NOMO-1 treated with DMSO at 0.1 percent for 48 hours (cell line): Measurements from ENCODE around the gene PARPBP.
"Not testable (repeated sequence)": the region's sequence is repeated elsewhere in the genome, so short reads cannot be mapped to it uniquely, and the experiment has no call there.

Source experiments
- DNase-seq: peaks from one replicate; lab custom pipeline; 2025; ENCODE audit not compliant: unreplicated experiment; lab: John Stamatoyannopoulos, UW

PARPBP gene

GRCh38 chr12:102240859-102241258 is 120.9 kb downstream of the PARPBP start:
- DNase-seq = not testable (repeated sequence)
